GM19023 (cell line): ENCODE measurements around the gene THY1.
"Not testable (repeated sequence)": the region's sequence is repeated elsewhere in the genome, so short reads cannot be mapped to it uniquely, and the experiment has no call there.

Experiments used
- ATAC-seq: cut with Tn5 transposase; IDR thresholded peaks from one replicate; pipeline ENCODE4 v1.9.1; 2021; ENCODE audit warnings: mild to moderate bottlenecking, moderate library complexity; ENCODE audit not compliant: unreplicated experiment

The THY1 gene

DNA sequence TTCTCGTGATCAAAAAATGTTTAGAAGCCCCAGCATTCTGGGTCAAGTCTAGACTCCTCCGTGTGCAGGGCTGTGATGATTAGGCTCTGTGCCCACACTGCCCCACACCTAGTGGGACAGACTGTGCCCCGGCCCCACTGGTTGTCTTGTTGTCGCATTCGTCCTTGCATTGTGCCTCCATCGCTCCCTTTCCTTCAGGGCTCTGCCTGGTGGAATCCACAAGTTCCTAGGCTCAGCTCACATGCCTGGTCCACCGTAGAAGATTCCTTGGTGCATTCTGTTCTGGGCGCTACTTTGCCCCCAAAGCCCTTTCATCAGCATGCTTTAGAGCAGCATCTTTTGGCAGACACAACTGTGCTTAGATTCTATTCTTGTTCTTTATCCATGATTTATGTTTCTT lies 23.5 kb upstream of the THY1 start:
- no peak for ATAC-seq

DNA sequence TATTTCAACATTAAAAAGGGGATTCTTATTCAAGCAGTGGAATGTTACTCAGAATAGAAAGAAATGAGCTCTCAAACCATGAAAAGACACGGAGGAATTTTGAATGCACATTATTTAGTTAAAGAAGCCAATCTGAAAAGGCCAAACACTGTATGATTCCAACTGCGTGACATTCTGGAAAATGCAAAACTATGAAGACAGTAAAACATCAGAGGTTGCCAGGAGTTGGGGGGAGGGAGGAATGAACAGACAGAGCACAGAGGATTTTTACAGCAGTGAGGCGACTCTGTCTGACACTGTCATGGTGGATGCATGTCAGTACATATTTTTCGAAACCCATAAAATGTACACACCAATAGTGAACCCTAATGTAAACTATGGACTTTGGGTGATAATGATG lies 22.9 kb upstream of the THY1 start:
- no peak for ATAC-seq

DNA sequence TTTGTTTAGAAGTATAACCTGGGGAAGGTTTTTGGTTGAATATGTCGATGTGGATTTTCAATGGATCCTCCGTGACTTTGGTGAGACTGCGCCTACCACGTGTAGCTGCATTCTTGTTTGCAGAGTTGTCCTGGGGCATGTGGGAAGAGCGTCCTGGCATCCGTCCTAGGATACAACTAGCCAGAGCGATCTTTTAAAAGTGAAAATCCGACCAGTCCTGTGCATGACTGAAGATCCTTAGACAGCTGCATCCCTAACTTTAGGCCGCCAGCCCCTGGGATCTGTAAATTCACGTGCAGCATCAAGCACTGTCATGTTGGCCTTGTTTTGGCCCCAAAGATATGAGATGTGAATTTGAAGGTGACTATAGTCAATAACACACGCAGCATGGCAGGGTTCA lies 22.4 kb upstream of the THY1 start:
- no peak for ATAC-seq

DNA sequence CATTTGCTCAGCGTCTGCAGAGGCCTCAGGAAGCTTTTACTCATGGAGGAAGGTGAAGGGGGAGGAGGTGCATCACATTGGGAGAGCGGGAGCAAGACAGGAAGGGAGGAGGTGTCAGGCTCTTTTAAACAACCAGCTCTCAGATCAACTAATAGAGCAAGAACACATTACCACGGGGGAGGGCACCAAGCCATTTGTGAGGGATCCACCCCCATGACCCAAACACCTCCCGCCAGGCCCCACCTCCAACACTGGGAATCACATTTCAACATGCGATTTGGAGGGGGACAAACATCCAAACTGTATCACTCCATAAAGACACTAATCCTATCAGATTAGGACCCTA lies 18.9 kb upstream of the THY1 start:
- ATAC-seq: no peak

DNA sequence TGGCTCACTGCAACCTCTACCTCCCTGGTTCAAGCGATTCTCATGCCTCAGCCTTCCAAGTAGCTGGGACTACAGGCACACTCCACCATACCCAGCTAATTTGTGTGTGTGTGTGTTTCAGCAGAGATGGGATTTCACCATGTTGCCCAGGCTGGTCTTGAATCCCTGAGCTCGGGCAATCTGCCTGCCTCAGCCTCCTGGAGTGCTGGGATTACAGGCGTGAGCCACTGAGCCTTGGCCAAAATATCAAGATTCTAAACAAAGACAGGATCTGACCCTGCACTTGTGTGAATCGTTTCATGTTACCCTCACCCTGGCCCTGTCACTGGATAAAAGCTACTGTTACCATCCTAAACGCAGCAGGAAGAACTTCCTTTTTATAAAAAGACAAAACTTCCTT lies 15.6 kb upstream of the THY1 start:
- no peak for ATAC-seq

DNA sequence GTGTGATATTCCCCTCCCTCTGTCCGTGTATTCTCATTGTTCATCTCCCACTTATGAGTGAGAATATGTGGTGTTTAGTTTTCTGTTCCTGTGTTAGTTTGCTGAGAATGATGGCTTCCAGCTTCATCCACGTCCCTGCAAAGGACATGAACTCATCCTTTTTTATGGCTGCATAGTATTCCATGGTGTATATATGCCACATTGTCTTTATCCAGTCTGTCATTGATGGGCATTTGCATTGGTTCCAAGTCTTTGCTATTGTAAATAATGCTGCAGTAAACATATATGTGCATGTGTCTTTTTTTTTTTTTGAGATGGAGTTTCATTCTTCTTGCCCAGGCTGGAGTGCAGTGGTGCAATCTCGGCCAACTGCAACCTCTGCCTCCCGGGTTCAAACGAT lies 14.5 kb upstream of the THY1 start:
- not testable (repeated sequence) for ATAC-seq

DNA sequence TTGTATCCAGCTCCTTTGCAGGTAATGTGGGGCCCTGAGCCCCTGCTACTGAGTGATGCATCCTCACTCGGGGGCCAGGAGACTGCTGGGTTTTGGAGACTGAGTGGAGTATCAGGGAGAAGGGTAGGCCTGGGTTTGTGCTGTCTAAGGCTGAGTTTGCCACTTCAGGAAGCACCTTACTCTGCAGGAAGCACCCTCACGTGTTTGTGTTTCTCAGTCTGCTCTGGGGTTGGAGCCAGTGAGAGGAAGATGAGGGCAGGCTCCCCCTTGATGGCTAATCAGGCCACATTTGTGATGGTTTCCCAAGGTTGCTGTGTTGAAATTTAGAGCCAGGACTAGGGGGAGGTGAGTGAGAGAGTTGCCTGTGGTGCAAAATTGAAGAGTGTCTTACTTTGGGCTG lies 13.7 kb upstream of the THY1 start:
- no peak for ATAC-seq

DNA sequence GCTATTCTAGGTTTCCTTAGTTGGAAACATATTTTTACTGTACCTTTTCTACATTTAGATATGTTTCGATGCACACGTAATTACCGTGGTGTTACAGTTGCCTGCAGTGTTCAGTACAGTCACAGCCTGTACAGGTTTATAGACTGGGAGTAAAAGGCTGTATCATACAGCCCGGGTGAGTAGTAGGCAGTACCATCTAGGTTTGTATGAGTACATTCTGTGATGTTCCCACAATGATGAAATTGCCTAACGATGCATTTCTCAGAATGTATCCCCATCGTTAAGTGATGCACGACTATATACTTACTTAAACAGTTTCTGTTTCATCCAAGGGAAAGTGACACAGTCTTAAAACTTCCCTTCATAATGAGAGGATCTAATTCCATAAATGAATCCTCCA lies 13.1 kb upstream of the THY1 start:
- ATAC-seq: no peak

DNA sequence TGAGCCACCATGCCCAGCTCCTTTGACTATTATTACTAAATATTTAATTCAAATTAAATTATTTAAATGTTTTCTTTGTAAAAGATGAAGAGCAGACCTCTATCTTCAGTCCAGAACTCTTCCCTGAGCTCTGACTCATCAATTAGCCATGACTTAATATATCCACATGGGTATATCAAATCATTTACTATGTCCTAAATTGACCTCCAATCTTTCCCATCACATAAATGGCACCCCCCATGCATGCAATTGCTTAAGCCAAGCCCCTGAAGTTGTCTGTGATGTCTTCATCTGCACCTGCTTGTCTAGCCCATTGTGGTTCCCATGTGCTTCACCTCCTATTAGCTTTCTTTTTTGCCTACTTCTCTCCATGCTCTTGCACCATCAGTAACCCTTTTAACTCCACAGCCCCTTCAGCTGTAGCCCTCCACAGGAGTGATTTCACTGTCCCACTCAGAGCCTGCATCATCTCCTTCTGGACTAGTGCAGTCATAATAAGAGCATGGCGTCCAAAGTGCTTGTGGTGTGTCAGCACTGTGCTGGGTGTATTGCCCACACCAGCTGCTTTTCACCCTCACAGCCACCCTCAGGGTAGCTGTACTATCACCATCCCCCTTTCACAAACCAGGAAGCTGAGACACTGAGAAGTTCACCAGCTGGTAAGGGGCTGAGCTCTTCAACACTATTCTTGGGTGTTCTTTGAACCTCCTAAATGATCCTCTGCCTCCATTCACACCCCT lies 11.8 kb upstream of the THY1 start:
- no peak for ATAC-seq

DNA sequence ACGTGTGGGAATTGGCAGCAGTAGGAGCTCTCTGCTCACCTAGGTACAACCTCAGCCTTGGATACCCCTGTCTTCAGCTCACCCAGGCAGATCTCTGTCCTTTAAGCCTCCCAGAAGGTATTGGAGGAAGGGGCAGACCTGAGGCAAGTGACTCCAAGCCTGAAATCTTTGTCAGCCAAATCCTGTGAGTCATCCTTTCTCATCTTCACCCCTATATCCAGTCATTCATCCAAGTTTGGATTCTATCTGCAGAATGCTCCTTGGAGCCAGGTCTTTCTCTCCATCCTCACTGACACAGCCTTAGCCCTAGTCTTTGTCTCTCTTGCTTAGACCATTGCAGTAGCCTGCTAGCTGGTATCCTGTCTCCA lies 10.4 kb upstream of the THY1 start:
- no peak for ATAC-seq

DNA sequence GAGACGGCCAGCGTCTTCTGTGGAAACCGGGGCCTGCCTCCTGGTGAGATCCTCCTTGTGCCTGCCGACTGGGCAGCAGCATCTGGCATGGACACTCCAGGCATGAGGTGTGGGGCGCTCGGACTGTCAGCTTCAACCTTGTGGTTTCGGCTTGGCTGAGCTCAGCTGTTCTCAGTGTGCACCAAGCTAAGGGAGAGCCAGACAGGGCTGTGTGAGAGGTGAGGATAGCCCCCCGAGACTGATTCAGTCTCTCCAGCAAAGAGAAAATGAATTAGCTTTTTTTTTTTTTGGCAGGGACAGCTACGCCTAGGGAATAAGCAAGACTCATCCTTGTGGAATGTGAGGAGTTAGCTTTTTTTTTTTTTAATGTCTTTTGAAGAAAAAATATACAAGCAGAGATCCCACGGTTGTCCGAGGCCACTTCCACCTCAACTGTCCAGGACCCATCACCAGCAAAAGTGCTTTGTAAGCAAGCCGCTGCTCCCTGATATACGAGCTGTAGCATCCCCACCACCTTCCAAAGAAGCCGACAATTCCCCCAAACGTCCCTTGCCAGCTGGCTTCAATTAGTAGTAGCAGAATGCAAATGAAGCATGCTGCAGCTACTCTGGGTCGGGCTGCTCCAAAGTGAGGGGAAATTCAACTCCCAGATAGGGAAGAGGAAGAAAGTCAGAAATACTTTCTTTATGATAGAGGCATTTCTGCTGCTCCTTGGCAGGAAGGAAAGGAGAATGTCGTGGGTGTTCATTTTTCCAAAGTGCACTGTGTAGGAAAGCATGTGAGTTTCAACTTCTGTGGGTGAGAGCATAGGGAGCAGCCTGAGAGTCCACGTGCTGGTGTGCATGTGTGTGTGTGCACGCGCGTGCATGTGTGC lies 9.7 kb upstream of the THY1 start:
- no peak for ATAC-seq

DNA sequence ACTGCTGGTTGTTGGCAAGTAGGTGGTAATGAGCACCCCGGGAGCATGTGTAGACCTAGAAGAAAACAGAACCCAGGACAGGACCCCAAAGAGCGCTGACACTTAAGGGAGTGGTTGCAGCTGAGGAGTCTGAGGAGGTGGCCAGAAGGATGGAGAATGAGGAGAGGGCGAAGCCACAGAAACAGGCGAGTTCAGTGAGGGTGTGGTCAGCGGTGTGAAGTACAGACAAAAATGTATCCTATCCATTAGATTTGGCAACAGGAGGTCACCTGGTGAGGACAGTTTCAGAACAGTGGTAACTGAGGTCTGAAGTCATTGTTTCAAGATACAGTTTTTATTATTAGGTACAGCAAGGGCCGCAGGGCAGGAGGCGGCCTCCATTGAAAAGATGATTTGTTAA lies 8.6 kb upstream of the THY1 start:
- no peak for ATAC-seq

DNA sequence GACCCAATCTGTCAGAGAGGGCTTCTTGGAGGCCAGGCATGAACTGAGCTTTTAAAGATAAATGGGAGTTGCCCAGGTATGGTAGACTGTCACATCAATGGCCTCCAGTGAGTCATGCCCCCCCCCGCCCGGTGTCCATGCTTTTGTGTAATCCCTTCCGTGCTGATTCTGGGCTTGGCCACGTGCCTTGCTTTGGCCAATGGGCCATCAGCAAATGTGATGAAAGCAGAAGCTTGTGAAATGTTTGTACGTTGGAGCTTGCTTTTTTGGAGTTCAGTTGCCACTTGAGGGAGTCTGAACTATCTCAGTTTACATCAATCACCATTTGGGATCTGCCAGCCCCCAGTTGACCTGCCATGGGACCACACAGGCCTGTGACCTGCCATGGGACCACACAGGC lies 4.3 kb upstream of the THY1 start:
- ATAC-seq: no peak

DNA sequence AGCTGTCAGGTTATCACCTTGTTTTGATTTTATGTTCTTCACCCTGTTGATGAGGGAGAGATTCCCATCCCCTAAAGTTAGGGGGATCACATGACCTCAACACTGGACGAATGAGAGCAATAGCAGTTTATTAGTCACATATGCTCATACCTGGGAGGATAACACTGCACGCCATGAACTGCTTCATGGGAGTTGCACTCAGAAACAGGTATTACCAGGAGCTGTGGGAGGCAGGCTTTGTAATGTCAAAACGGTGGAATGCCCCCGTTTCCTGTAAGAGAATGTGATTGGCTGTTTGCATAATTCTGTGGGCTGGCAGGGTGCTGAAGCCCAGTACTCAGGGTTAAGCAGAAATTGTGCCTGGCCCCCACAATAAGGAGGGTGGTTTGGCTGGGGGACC lies 3.2 kb upstream of the THY1 start:
- no peak for ATAC-seq

DNA sequence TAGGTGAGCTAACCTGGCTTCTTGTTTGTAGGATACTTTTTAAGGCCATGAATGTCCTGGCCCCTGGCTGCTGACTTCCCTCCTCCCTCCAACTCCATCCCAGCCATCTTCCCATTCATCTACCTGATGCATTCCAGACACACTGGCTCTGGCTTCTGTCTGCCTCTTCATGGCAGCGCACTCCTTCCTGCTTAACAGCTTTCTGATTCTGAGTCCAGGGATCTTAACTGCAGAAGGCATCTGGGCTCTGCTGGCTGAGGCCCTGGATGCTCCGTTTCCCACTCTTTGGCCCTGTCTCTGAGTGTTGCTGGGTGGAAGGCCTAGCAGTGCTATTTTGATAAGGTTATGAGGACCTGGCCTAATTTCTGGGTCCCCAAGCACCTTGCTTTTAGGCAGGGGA lies 1.8 kb upstream of the THY1 start:
- ATAC-seq: no peak

DNA sequence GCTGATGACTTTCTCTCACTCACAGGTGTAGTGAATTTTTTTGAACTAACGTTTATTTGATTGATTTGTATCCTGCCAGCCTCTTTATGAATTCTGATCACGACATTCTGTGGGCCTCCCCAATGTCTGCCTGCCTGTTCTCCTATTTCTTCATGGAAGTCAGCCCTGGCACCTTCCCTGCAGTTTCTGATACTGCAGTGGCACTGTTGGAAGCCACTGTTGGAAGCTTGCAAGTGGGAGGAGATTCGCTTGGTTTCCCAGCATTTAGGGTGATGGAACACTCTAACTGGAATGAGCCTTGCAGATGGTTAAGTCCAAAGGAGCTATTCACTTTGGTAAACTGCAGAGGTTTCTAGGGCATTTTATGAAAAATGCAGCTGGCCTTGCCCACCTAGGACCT lies 1.3 kb upstream of the THY1 start:
- ATAC-seq: no peak

DNA sequence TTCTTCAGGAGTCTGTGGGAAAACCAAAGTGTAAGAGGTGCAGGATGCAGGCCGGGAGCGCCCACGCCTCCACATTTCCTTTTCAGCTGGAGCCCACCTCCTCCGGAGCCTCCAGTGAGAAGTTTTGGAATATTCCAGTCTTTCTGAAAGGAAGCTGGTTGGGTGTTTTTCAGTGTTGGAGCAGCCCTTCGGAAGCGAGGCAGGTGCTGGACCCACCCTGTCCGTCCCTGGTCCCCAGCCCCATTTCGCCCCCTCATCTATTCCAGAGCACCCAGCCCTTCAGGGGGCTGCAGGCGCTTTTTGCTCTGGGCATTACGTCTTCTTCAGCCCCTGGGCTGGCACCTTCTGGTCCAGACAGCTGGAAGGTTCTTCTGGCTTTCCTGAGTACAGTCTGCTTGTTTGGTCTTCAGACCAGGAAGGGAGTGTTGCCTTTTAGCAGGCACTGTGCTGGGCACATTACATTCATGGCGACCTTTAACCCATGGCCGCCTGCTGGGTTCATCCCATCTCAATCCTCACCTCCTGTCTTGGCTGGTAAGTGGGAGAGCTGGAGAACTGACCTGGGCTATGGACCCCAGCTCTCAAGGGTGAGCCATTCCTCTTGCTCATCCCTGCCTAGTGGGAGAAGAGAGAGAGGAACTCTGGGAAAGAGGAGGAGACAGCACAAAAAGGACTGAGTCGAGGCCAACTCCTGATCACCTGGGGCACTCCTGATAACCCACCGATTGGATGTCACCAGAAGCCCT lies 710 bp upstream of the THY1 start:
- ATAC-seq: no peak

DNA sequence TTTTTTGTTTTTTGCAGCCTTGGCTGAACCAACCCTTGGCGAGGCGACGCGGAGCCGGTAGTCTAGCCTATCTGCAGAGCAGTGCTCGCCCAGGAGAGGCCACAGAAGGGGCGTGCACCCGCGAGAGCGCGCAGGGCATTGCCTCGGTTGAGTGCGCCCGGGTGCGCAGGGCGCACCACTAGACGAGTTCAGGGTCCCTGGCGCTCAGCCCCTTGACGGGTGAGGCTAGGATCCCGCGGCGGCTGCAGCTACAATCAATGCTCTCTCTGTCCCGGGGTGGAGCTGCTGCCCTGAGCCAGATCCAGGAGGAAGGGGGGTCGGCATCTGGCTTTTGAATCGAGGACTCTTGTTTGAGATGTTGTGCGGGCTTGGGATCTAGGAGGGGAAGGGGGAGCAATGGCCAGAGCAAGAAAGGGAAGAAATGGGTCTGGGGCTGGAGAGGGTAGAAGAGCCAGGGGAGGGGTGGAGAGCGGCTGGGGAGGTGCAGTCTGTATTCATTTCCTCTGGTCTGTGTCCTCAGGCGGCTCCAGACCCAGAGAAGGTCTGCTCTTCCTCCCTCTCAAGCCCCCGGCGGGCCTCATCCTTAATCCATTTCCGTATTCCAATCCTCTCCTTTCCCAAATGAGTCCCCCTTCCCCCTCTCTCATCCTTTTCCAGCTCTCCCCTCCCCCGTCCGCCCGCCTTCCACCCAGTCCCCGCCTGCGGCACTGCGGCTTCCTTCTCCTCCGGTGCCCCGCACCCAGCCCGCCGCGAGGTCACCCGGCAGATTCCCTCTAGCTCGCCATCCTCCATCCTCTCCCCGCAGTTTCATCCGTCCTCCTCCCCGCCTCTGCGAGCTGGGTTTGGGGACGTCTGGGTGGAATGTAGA lies 797 bp downstream of the THY1 start:
- no peak for ATAC-seq

DNA sequence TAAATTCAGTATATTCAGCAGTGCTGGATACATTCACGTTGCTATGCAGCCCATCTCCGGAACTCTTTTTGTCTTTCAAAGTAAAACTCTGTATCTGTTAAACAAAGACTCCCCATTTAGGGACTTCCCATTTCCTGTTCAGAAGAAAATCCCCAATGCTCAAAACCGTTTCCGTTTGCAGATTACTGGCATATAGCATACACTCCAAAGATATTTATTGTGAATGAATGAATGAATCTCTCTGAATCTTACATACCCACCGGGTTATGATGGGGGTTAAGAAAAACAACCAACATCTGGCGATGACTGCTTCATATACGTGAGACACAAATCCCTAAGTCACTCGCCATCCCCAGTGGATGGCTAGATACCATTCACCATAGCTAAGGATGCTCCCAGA lies 1.6 kb downstream of the THY1 start:
- ATAC-seq: no peak

DNA sequence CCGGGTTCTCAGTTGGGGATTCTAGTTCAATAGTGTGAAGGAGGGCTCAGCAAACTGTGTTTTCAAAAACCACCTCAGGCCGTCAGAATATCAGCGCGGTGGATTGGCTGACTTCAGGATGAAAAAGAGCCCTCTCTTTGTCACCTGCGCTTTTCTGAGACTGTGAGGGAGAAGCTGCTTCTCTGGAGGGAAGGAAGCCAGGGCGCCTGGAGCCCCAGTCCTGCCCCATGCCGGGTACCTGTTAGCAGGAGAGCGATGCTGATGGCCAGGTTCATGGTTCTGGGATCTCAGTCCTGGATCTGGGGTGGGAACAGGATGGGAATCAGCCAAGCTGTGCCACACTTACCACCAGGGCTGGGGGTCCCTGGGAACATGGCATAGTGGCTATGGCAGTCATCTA lies 2.3 kb downstream of the THY1 start:
- ATAC-seq: no peak
